HEK293 (cell line): ENCODE measurements around the gene ICAM5.

Experiments used
- FEZF1 ChIP-seq: fragments of 450-650 bp; formaldehyde crosslinking; IDR thresholded peaks from 2 replicates; pipeline ENCODE4 v1.5.1; 2016; ENCODE audit warnings: missing biosample characterization, missing genetic modification characterization
- GFI1B ChIP-seq: fragments of 450-650 bp; formaldehyde crosslinking; IDR thresholded peaks from 2 replicates; pipeline ENCODE4 v1.5.1; 2016; ENCODE audit warnings: missing biosample characterization, missing genetic modification characterization
- KLF16 ChIP-seq: fragments of 450-650 bp; formaldehyde crosslinking; IDR thresholded peaks from 2 replicates; pipeline ENCODE4 v1.5.1; 2017; ENCODE audit warnings: missing biosample characterization, missing genetic modification characterization
- KLF17 ChIP-seq: fragments of 450-650 bp; formaldehyde crosslinking; IDR thresholded peaks from 2 replicates; pipeline ENCODE4 v1.5.1; 2016; ENCODE audit warnings: missing biosample characterization, missing genetic modification characterization
- MYNN ChIP-seq: fragments of 450-650 bp; formaldehyde crosslinking; IDR thresholded peaks from 2 replicates; pipeline ENCODE4 v1.5.1; 2016; ENCODE audit warnings: missing biosample characterization, missing genetic modification characterization, borderline replicate concordance
- SALL2 ChIP-seq: fragments of 450-650 bp; formaldehyde crosslinking; IDR thresholded peaks from 2 replicates; pipeline ENCODE4 v1.5.0; 2017; ENCODE audit warnings: missing biosample characterization, mild to moderate bottlenecking, missing genetic modification characterization, borderline replicate concordance
- SCRT1 ChIP-seq: fragments of 450-650 bp; formaldehyde crosslinking; IDR thresholded peaks from 2 replicates; pipeline ENCODE4 v1.5.1; 2016; ENCODE audit warnings: missing biosample characterization, missing genetic modification characterization, borderline replicate concordance
- SCRT2 ChIP-seq: fragments of 450-650 bp; formaldehyde crosslinking; IDR thresholded peaks from 2 replicates; pipeline ENCODE4 v1.5.1; 2016; ENCODE audit warnings: missing biosample characterization, missing genetic modification characterization
- TRIM28 ChIP-seq: IDR thresholded peaks from 2 replicates; pipeline ENCODE4 v1.6.1; 2011; ENCODE audit warnings: low read length, control low read depth, borderline replicate concordance
- ZBTB10 ChIP-seq: fragments of 450-650 bp; formaldehyde crosslinking; IDR thresholded peaks from 2 replicates; pipeline ENCODE4 v1.5.1; 2016; ENCODE audit warnings: missing biosample characterization, missing genetic modification characterization
- ZBTB21 ChIP-seq: fragments of 450-650 bp; formaldehyde crosslinking; IDR thresholded peaks from 2 replicates; pipeline ENCODE4 v1.5.1; 2017; ENCODE audit warnings: missing biosample characterization, missing genetic modification characterization
- ZBTB7A ChIP-seq: fragments of 450-650 bp; formaldehyde crosslinking; IDR thresholded peaks from 2 replicates; pipeline ENCODE4 v1.5.1; 2016; ENCODE audit warnings: low read depth, missing biosample characterization, missing genetic modification characterization
- ZNF169 ChIP-seq: fragments of 450-650 bp; formaldehyde crosslinking; IDR thresholded peaks from 2 replicates; pipeline ENCODE4 v1.5.1; 2016; ENCODE audit warnings: missing biosample characterization, missing genetic modification characterization
- ZNF335 ChIP-seq: fragments of 450-650 bp; formaldehyde crosslinking; conservative IDR thresholded peaks from 2 replicates; pipeline ENCODE4 v1.5.1; 2016; ENCODE audit warnings: missing biosample characterization, missing genetic modification characterization
- ZNF341 ChIP-seq: fragments of 450-650 bp; formaldehyde crosslinking; IDR thresholded peaks from 2 replicates; pipeline ENCODE4; 2016; ENCODE audit warnings: low read depth, missing biosample characterization, missing genetic modification characterization
- ZNF37A ChIP-seq: fragments of 450-650 bp; IDR thresholded peaks from 2 replicates; pipeline ENCODE4 v1.5.1; 2018; ENCODE audit warnings: missing biosample characterization, missing genetic modification characterization
- ZNF558 ChIP-seq: fragments of 450-650 bp; formaldehyde crosslinking; IDR thresholded peaks from 2 replicates; pipeline ENCODE4 v1.5.1; 2016; ENCODE audit warnings: missing biosample characterization, missing genetic modification characterization
- ZNF585B ChIP-seq: fragments of 450-650 bp; formaldehyde crosslinking; IDR thresholded peaks from 2 replicates; pipeline ENCODE4 v1.5.1; 2016; ENCODE audit warnings: missing biosample characterization, missing genetic modification characterization
- ZNF76 ChIP-seq: fragments of 450-650 bp; formaldehyde crosslinking; IDR thresholded peaks from 2 replicates; pipeline ENCODE4; 2016; ENCODE audit warnings: low read depth, missing biosample characterization, missing genetic modification characterization, borderline replicate concordance
- ZNF768 ChIP-seq: fragments of 450-650 bp; formaldehyde crosslinking; IDR thresholded peaks from 2 replicates; pipeline ENCODE4 v1.5.1; 2018; ENCODE audit warnings: missing biosample characterization, mild to moderate bottlenecking, missing genetic modification characterization
- ZNF777 ChIP-seq: fragments of 450-650 bp; formaldehyde crosslinking; IDR thresholded peaks from 2 replicates; pipeline ENCODE4 v1.5.1; 2017; ENCODE audit warnings: missing biosample characterization, missing genetic modification characterization, borderline replicate concordance
- ZSCAN30 ChIP-seq: fragments of 450-650 bp; IDR thresholded peaks from 2 replicates; pipeline ENCODE4 v1.5.1; 2018; ENCODE audit warnings: missing biosample characterization, mild to moderate bottlenecking, missing genetic modification characterization, moderate library complexity
- TF ChIP-seq, protein P1 (sequence below): fragments of 450-650 bp; formaldehyde crosslinking; IDR thresholded peaks from 2 replicates; pipeline ENCODE4 v1.5.1; 2016; ENCODE audit warnings: missing biosample characterization, missing genetic modification characterization
- TF ChIP-seq, protein P2 (sequence below): fragments of 450-650 bp; formaldehyde crosslinking; IDR thresholded peaks from 2 replicates; pipeline ENCODE4 v1.5.1; 2016; ENCODE audit warnings: missing biosample characterization, missing genetic modification characterization, borderline replicate concordance

ICAM5 gene

DNA sequence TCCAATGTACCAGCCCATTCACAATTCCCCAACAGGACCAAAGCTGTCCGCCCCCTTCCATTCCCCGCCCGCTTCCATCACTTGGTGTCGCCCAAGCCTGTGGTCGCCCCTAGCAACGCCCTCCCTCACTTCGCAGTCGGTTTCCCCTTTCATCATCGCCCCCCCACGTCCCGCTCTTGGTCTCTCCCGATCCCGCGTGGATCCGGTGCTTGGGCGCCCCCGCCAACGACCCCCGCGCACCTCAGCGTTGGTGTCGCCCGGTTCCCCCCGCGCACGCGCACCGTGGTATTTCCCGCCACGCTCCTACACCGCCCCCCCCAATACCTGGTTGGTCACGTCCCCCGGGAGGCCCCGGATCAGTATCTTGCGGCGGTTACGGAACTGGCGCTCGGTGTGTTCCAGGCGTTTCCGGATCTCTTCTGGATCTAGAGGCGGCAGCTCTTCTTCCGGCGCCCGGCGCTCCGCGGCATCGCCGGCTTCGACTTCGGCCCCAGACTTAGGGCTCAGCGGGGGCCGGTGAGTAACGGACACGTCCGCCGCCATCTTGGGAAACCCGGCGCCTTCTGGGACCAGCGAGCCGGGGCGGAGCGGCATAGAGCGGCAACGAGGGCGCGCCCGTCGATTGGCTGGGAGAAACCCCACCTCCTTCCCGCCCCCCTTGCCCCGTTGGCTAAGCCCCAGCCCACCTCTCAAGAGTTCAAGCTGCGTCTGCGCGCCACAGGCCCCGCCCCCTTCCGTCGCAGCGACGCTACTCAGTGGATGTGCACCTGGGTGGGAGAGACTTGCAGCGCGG is 43.4 kb downstream of the ICAM5 start, which contains the start of gene RAVER1 (continued):
- peak; percentile 96 for TF ChIP-seq KLF17 (tag by site-specific recombination)
- peak; percentile 66 for TF ChIP-seq ZNF341 (tag by site-specific recombination)
- TF ChIP-seq MYNN: peak; percentile 28; the same call in 1 of the 2 replicates
- TF ChIP-seq, protein P1, sequence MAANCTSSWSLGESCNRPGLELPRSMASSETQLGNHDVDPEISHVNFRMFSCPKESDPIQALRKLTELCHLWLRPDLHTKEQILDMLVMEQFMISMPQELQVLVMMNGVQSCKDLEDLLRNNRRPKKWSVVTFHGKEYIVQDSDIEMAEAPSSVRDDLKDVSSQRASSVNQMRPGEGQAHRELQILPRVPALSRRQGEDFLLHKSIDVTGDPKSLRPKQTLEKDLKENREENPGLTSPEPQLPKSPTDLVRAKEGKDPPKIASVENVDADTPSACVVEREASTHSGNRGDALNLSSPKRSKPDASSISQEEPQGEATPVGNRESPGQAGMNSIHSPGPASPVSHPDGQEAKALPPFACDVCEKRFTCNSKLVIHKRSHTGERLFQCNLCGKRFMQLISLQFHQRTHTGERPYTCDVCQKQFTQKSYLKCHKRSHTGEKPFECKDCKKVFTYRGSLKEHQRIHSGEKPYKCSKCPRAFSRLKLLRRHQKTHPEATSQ (tag by site-specific recombination): peak; percentile 90
- peak; percentile 94 for TF ChIP-seq SCRT1 (tag by site-specific recombination)
- TF ChIP-seq ZNF777 (tag by site-specific recombination): 0 out of 2 replicates have a peak, but pooled peaks have one; percentile 12
- no peak for TF ChIP-seq ZNF558
- peak; percentile 97 for TF ChIP-seq SCRT2 (tag by site-specific recombination)
- no peak for TF ChIP-seq ZNF37A (tag by site-specific recombination)
- no peak for TF ChIP-seq ZNF169 (tag by site-specific recombination)
- no peak; the same call in 1 of the 2 replicates for TF ChIP-seq GFI1B
- no peak for TF ChIP-seq ZBTB21
- peak; percentile 96 for TF ChIP-seq ZBTB10
- TF ChIP-seq ZSCAN30 (tag by site-specific recombination): no peak
- no peak for TF ChIP-seq ZNF585B (tag by site-specific recombination)
- no peak for TF ChIP-seq SALL2 (tag by site-specific recombination)
- peak; percentile 83 for TF ChIP-seq FEZF1 (tag by site-specific recombination)
- TF ChIP-seq, protein P2, sequence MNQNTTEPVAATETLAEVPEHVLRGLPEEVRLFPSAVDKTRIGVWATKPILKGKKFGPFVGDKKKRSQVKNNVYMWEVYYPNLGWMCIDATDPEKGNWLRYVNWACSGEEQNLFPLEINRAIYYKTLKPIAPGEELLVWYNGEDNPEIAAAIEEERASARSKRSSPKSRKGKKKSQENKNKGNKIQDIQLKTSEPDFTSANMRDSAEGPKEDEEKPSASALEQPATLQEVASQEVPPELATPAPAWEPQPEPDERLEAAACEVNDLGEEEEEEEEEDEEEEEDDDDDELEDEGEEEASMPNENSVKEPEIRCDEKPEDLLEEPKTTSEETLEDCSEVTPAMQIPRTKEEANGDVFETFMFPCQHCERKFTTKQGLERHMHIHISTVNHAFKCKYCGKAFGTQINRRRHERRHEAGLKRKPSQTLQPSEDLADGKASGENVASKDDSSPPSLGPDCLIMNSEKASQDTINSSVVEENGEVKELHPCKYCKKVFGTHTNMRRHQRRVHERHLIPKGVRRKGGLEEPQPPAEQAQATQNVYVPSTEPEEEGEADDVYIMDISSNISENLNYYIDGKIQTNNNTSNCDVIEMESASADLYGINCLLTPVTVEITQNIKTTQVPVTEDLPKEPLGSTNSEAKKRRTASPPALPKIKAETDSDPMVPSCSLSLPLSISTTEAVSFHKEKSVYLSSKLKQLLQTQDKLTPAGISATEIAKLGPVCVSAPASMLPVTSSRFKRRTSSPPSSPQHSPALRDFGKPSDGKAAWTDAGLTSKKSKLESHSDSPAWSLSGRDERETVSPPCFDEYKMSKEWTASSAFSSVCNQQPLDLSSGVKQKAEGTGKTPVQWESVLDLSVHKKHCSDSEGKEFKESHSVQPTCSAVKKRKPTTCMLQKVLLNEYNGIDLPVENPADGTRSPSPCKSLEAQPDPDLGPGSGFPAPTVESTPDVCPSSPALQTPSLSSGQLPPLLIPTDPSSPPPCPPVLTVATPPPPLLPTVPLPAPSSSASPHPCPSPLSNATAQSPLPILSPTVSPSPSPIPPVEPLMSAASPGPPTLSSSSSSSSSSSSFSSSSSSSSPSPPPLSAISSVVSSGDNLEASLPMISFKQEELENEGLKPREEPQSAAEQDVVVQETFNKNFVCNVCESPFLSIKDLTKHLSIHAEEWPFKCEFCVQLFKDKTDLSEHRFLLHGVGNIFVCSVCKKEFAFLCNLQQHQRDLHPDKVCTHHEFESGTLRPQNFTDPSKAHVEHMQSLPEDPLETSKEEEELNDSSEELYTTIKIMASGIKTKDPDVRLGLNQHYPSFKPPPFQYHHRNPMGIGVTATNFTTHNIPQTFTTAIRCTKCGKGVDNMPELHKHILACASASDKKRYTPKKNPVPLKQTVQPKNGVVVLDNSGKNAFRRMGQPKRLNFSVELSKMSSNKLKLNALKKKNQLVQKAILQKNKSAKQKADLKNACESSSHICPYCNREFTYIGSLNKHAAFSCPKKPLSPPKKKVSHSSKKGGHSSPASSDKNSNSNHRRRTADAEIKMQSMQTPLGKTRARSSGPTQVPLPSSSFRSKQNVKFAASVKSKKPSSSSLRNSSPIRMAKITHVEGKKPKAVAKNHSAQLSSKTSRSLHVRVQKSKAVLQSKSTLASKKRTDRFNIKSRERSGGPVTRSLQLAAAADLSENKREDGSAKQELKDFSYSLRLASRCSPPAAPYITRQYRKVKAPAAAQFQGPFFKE (tag by site-specific recombination): no peak; the same call in 1 of the 2 replicates
- TF ChIP-seq TRIM28: no peak
- TF ChIP-seq ZBTB7A (tag by site-specific recombination): peak; percentile 90; the same call in 1 of the 2 replicates
- TF ChIP-seq KLF16: peak; percentile 98
- TF ChIP-seq ZNF335: peak; percentile 97
- no peak for TF ChIP-seq ZNF768 (tag by site-specific recombination)
- TF ChIP-seq ZNF76 (tag by site-specific recombination): peak; percentile 89
